Measurements from ENCODE around the gene GRAMD4.

GRAMD4 gene

GRCh38 chr22:46589141-46589748, 30.9 kb upstream of the GRAMD4 start:
- TF ChIP-seq POLR2AphosphoS5 (IDR thresholded peaks at IDR 0.05; ENCODE audit: low read depth, low read length) (no peak), SIN3A (IDR thresholded peaks at IDR 0.05; ENCODE audit: borderline replicate concordance, insufficient read depth, low read length) (no peak), FOXP2 (optimal IDR thresholded peaks at IDR 0.05; ENCODE audit: borderline replicate concordance, extremely low read depth, extremely low read length, insufficient read depth) (no peak), TAF1 (IDR thresholded peaks at IDR 0.05; ENCODE audit: borderline replicate concordance, insufficient read depth, low read length) (no peak), REST (IDR thresholded peaks at IDR 0.05; ENCODE audit: insufficient read depth in 1 of 2, low read depth in 2 of 2, low read length in 2 of 2) (no peak)

- no peak for TF ChIP-seq POLR2AphosphoS5 (IDR thresholded peaks at IDR 0.05; ENCODE audit: low read depth, low read length)
- TF ChIP-seq TAF1 (IDR thresholded peaks at IDR 0.05; ENCODE audit: borderline replicate concordance, insufficient read depth, low read length): no peak
These were observed 30.3 kb upstream of the GRAMD4 start for GRCh38 chr22:46589871-46590271.

- TF ChIP-seq REST (IDR thresholded peaks at IDR 0.05; ENCODE audit: insufficient read depth in 1 of 2, low read depth in 2 of 2, low read length in 2 of 2) (no peak), POLR2AphosphoS5 (IDR thresholded peaks at IDR 0.05; ENCODE audit: low read depth, low read length) (no peak), SIN3A (IDR thresholded peaks at IDR 0.05; ENCODE audit: borderline replicate concordance, insufficient read depth, low read length) (no peak), TAF1 (IDR thresholded peaks at IDR 0.05; ENCODE audit: borderline replicate concordance, insufficient read depth, low read length) (no peak), FOXP2 (optimal IDR thresholded peaks at IDR 0.05; ENCODE audit: borderline replicate concordance, extremely low read depth, extremely low read length, insufficient read depth) (no peak)
These were observed 29.9 kb upstream of the GRAMD4 start for GRCh38 chr22:46590334-46590733.

- TF ChIP-seq FOXP2 (optimal IDR thresholded peaks at IDR 0.05; ENCODE audit: borderline replicate concordance, extremely low read depth, extremely low read length, insufficient read depth): no peak
- no peak for TF ChIP-seq TAF1 (IDR thresholded peaks at IDR 0.05; ENCODE audit: borderline replicate concordance, insufficient read depth, low read length)
- TF ChIP-seq POLR2AphosphoS5 (IDR thresholded peaks at IDR 0.05; ENCODE audit: low read depth, low read length): no peak
- TF ChIP-seq SIN3A (IDR thresholded peaks at IDR 0.05; ENCODE audit: borderline replicate concordance, insufficient read depth, low read length): no peak
- TF ChIP-seq REST (IDR thresholded peaks at IDR 0.05; ENCODE audit: insufficient read depth in 1 of 2, low read depth in 2 of 2, low read length in 2 of 2): no peak
These were observed 28.3 kb upstream of the GRAMD4 start for GRCh38 chr22:46591930-46592329.

- 0 out of 2 replicates have a peak, but pooled peaks have one; percentile 39 for TF ChIP-seq SIN3A (IDR thresholded peaks at IDR 0.05; ENCODE audit: borderline replicate concordance, insufficient read depth, low read length)
- no peak for TF ChIP-seq REST (IDR thresholded peaks at IDR 0.05; ENCODE audit: insufficient read depth in 1 of 2, low read depth in 2 of 2, low read length in 2 of 2)
- TF ChIP-seq TAF1 (IDR thresholded peaks at IDR 0.05; ENCODE audit: borderline replicate concordance, insufficient read depth, low read length): no peak
- no peak for TF ChIP-seq POLR2AphosphoS5 (IDR thresholded peaks at IDR 0.05; ENCODE audit: low read depth, low read length)
- TF ChIP-seq FOXP2 (optimal IDR thresholded peaks at IDR 0.05; ENCODE audit: borderline replicate concordance, extremely low read depth, extremely low read length, insufficient read depth): no peak
These were observed 27.8 kb upstream of the GRAMD4 start for GRCh38 chr22:46592390-46592872.

Data from PFSK-1 (cell line).